ENCODE measurements around the gene FHDC1. TPM values are rescaled to one million over a fixed set of nuclear protein-coding genes. Genes with fewer than 3 reads are reported as not detected.
A peak's percentile ranks its signal among the peaks of the same experiment; 100 is the strongest.

FHDC1 gene
- polyA plus RNA-seq, 4 donors = 3.7 to 12.7 (median 10.0) TPM

DNA sequence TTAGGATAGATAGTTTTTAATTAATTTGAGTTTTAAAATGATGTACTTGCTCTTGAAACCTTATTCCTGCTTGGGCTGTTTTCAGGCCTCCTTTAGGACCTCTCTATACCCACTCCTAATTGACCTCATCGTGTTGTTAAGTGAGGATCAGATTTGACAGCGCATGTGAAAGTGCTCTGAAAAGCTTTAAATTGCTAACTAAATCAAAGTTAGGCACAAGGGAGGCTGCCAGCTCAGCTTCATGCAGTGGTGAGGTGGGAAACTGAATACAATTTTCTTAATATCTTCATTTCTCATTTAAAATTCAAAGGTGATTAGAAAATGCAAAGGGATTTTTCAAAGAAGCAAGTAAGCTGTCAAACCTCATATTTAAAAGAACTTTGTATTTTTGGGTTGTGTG, 20.0 kb downstream of the FHDC1 start:
- DNase-seq (no peak), FAIRE-seq (no peak)
- WGBS, 3 donors = 35 to 65% (median 54%) methylated on average over 2 of the region's 2 CpGs
- peaks cover 2 to 29% (median 7%) of the 10 kb centered on the region in 3 donors for H3K36me3 ChIP-seq (ENCODE audit: control insufficient read depth in 3 of 3, insufficient read depth in 2 of 3, low read depth in 1 of 3, low read length in 3 of 3)
- H3K9me3 ChIP-seq (ENCODE audit: control insufficient read depth in 2 of 2, insufficient read depth in 1 of 2, low read depth in 1 of 2, low read length in 1 of 2) = no peaks in the 10 kb centered on the region
- H3K4me1 ChIP-seq (ENCODE audit: control insufficient read depth in 3 of 3, insufficient read depth in 2 of 3, low read depth in 1 of 3, low read length in 2 of 3) = peaks cover 9 to 62% (median 10%) of the 10 kb centered on the region in 3 donors
- H3K4me3 ChIP-seq (ENCODE audit: low read depth in 1 of 3, low read length in 3 of 3) = no peak overlapping the region
- peak overlapping the region in 2 of 3 donors; percentile 69 to 95 for H3K27ac ChIP-seq (ENCODE audit: low read depth in 1 of 3, low read length in 2 of 3)
- no peaks in the 10 kb centered on the region for H3K27me3 ChIP-seq (ENCODE audit: control insufficient read depth in 3 of 3, insufficient read depth in 3 of 3, low read length in 3 of 3)

DNA sequence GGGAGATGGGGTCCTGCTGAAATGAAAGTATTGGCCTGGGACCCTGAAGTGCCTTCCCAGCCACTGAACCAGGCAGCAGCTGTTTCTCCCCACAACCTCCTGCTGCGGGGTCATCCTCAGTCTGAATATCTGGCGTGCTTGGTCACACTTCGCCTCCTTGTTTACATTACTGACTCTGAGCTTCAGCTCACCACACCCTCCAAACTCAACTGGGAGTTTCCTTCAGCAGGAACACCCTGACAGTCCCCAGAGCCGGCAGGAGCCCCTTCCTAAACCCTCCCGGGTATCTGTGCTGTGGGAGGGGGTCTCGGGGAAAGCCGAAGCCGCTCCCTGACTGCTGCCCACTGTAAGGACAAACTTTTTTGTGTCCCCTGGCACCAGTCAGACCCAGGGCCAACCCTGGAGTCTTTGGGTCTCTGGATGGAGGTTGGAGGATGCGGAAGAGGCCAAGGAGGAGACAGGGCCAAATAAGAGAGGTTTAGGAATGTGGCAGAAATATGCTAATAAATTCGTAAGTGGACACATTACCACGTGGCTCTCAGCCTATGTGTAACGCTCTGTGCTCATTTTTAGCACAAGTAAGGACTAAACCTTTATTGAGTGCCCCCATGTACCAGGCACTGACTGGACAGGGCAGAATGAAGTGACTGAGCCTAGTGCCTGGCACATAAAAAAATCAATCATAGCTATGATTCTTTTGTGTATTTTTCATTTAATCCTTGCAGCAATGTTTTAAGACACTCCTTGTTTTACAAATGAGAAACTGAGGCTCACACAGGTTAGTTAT, 20.7 kb downstream of the FHDC1 start:
- H3K4me1 ChIP-seq (ENCODE audit: control insufficient read depth in 3 of 3, insufficient read depth in 2 of 3, low read depth in 1 of 3, low read length in 2 of 3) = peaks cover 6 to 59% (median 9%) of the 10 kb centered on the region in 3 donors
- H3K4me3 ChIP-seq (ENCODE audit: low read depth in 1 of 3, low read length in 3 of 3) = no peak overlapping the region
- H3K27me3 ChIP-seq (ENCODE audit: control insufficient read depth in 3 of 3, insufficient read depth in 3 of 3, low read length in 3 of 3) = no peaks in the 10 kb centered on the region
- DNase-seq (peak; percentile 69 to 80), FAIRE-seq (no peak)
- no peaks in the 10 kb centered on the region for H3K9me3 ChIP-seq (ENCODE audit: control insufficient read depth in 2 of 2, insufficient read depth in 1 of 2, low read depth in 1 of 2, low read length in 1 of 2)
- peak overlapping the region; percentile 69 to 95 (median 78) for H3K27ac ChIP-seq (ENCODE audit: low read depth in 1 of 3, low read length in 2 of 3)
- peaks cover 2 to 33% (median 7%) of the 10 kb centered on the region in 3 donors for H3K36me3 ChIP-seq (ENCODE audit: control insufficient read depth in 3 of 3, insufficient read depth in 2 of 3, low read depth in 1 of 3, low read length in 3 of 3)
- 32 to 46% (median 45%) methylated on average over 12 of the region's 12 CpGs for WGBS, 3 donors

DNA sequence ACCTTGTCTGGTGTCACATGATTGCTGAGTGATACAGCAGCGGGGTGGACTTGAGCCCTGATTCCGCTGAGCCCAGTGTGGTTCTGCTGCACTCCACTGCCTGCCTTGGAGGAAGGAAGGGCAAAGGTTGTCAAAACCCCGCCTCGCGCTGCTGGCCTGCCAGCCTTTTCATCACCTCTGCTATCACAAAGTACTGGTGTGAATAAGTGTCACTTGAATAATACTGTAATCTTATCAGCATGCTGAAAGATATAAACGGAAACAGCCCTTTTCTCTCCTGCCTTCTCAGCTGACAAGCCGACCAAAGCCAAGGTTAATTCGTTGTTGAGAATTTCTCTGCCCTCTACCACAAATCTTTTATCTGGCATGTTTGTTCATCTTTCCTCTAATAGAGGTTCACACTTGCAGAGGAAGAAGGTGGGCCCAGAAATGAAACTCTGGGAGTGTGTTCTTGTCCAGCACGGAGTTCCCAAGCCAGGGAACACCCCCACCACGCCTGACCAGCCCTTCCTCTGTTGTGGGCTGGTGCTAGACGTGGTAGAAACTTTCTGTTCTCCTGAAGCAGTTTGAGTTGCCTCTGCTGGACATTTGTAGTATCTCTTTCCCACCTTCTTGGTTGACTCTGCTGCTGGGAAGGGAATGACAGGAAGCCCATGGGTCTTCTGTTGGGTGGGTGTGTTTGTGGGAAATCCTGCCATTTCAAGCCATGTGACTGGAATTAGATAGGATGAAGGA, 21.5 kb downstream of the FHDC1 start:
- Histone ChIP-seq H3K9me3 (ENCODE audit: control insufficient read depth in 2 of 2, insufficient read depth in 1 of 2, low read depth in 1 of 2, low read length in 1 of 2) (no peaks in the 10 kb centered on the region), H3K27ac (ENCODE audit: low read depth in 1 of 3, low read length in 2 of 3) (peak overlapping the region; percentile 77 to 95 (median 78)), H3K27me3 (ENCODE audit: control insufficient read depth in 3 of 3, insufficient read depth in 3 of 3, low read length in 3 of 3) (no peaks in the 10 kb centered on the region), H3K4me3 (ENCODE audit: low read depth in 1 of 3, low read length in 3 of 3) (no peak overlapping the region), H3K4me1 (ENCODE audit: control insufficient read depth in 3 of 3, insufficient read depth in 2 of 3, low read depth in 1 of 3, low read length in 2 of 3) (peaks cover 6 to 54% (median 9%) of the 10 kb centered on the region in 3 donors), H3K36me3 (ENCODE audit: control insufficient read depth in 3 of 3, insufficient read depth in 2 of 3, low read depth in 1 of 3, low read length in 3 of 3) (peaks cover 2 to 33% (median 7%) of the 10 kb centered on the region in 3 donors)
- peak; percentile 92 to 95 for DNase-seq
- WGBS, 3 donors = 18 to 37% (median 25%) methylated on average over 11 of the region's 11 CpGs
- no peak for FAIRE-seq

DNA sequence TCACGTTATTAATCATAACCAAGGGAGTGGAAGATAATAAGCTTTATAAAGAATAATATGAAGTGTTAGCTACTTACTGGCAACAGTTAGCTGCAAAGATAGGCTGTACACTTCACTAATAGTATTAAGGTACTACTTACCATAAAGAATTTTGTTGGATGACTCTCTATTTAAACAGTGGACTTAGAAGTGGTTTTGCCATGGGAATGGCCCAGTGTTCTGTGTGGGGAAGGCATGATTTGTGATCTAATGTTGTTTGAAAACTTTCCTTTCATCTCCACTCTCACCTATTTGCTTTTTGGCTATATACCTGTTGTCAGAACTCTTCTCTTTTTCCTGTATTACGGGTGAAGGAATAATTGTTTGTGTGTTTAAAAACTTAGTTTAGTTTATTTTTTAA, 23.0 kb downstream of the FHDC1 start:
- DNase-seq = no peak
- H3K27me3 ChIP-seq (ENCODE audit: control insufficient read depth in 3 of 3, insufficient read depth in 3 of 3, low read length in 3 of 3) = no peaks in the 10 kb centered on the region
- H3K4me3 ChIP-seq (ENCODE audit: low read depth in 1 of 3, low read length in 3 of 3) = no peak overlapping the region
- WGBS, 3 donors = 67 to 77% (median 68%) methylated on average over 2 of the region's 2 CpGs
- peak overlapping the region in 1 of 3 donors; percentile 95 for H3K27ac ChIP-seq (ENCODE audit: low read depth in 1 of 3, low read length in 2 of 3)
- H3K4me1 ChIP-seq (ENCODE audit: control insufficient read depth in 3 of 3, insufficient read depth in 2 of 3, low read depth in 1 of 3, low read length in 2 of 3) = peaks cover 6 to 47% (median 9%) of the 10 kb centered on the region in 3 donors
- FAIRE-seq = no peak
- peaks cover 2 to 25% (median 7%) of the 10 kb centered on the region in 3 donors for H3K36me3 ChIP-seq (ENCODE audit: control insufficient read depth in 3 of 3, insufficient read depth in 2 of 3, low read depth in 1 of 3, low read length in 3 of 3)
- no peaks in the 10 kb centered on the region for H3K9me3 ChIP-seq (ENCODE audit: control insufficient read depth in 2 of 2, insufficient read depth in 1 of 2, low read depth in 1 of 2, low read length in 1 of 2)

DNA sequence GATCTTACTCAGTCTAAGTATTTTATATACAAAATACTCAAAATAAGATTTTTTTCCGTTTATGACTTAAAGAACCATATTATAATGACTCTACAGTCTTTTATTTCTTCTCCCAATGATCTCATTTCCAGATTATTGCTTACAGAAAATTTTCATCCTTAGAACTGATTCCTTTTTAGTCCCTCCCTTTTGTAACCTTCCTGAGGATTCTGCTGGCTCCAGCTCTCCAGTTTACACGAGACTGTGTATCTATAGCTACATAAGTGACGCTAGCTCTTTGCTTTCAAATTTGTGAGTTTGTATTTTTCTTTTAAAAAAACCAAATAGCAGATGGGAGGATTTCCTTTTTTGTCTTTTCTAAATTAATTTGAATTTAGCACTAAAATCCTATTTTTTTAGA, 24.0 kb downstream of the FHDC1 start:
- no peaks in the 10 kb centered on the region for H3K27me3 ChIP-seq (ENCODE audit: control insufficient read depth in 3 of 3, insufficient read depth in 3 of 3, low read length in 3 of 3)
- H3K9me3 ChIP-seq (ENCODE audit: control insufficient read depth in 2 of 2, insufficient read depth in 1 of 2, low read depth in 1 of 2, low read length in 1 of 2) = no peaks in the 10 kb centered on the region
- no peak for FAIRE-seq
- H3K27ac ChIP-seq (ENCODE audit: low read depth in 1 of 3, low read length in 2 of 3) = no peak overlapping the region
- no peak for DNase-seq
- no peak overlapping the region for H3K4me3 ChIP-seq (ENCODE audit: low read depth in 1 of 3, low read length in 3 of 3)
- peaks cover 6 to 42% (median 9%) of the 10 kb centered on the region in 3 donors for H3K4me1 ChIP-seq (ENCODE audit: control insufficient read depth in 3 of 3, insufficient read depth in 2 of 3, low read depth in 1 of 3, low read length in 2 of 3)
- 91 to 92% (median 91%) methylated on average over 3 of the region's 3 CpGs for WGBS, 3 donors
- peaks cover 2 to 21% (median 9%) of the 10 kb centered on the region in 3 donors for H3K36me3 ChIP-seq (ENCODE audit: control insufficient read depth in 3 of 3, insufficient read depth in 2 of 3, low read depth in 1 of 3, low read length in 3 of 3)

DNA sequence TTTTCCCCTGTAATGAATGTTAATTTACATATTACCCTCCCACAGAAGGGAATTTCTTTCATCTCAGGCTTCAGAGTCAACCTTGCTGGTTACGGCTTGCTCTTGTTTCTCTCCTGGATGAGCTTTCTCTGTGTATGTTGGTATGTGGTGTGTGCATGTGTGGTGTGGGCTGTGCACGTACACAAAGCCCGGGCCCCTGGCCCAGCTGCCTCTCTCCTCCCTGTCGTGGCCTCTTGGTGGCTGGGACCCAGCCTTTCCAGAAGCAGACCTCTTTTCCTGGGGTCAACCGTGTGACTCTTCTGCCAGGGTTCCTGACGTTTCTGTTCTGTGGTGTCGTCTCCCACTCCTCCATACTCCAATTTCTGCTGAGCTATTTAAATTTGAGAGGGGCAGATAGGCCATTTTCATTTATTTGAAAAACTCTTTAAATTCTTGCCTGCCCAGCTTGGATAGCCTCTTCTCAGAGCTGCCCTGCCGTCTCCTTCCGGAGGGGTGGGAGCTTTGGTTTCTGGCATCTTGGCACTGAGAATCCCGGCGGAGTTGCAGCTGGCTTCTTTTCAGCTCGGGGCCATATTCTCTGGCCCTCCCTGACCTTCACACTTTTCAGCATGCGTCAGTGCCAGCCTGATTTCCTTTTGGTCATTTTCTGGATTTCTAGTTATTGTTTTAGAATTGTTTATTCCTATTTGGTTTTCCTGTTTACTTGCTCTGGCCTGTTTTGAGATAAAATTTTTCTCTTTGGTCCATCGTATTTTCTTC, 25.1 kb downstream of the FHDC1 start:
- no peaks in the 10 kb centered on the region for H3K9me3 ChIP-seq (ENCODE audit: control insufficient read depth in 2 of 2, insufficient read depth in 1 of 2, low read depth in 1 of 2, low read length in 1 of 2)
- FAIRE-seq (no peak), DNase-seq (no peak)
- H3K4me3 ChIP-seq (ENCODE audit: low read depth in 1 of 3, low read length in 3 of 3) = no peak overlapping the region
- peaks cover 0 to 19% (median 9%) of the 10 kb centered on the region in 3 donors for H3K36me3 ChIP-seq (ENCODE audit: control insufficient read depth in 3 of 3, insufficient read depth in 2 of 3, low read depth in 1 of 3, low read length in 3 of 3)
- H3K4me1 ChIP-seq (ENCODE audit: control insufficient read depth in 3 of 3, insufficient read depth in 2 of 3, low read depth in 1 of 3, low read length in 2 of 3) = peaks cover 6 to 33% (median 7%) of the 10 kb centered on the region in 3 donors
- no peak overlapping the region for H3K27ac ChIP-seq (ENCODE audit: low read depth in 1 of 3, low read length in 2 of 3)
- H3K27me3 ChIP-seq (ENCODE audit: control insufficient read depth in 3 of 3, insufficient read depth in 3 of 3, low read length in 3 of 3) = no peaks in the 10 kb centered on the region
- WGBS, 3 donors = 70 to 92% (median 87%) methylated on average over 14 of the region's 14 CpGs

DNA sequence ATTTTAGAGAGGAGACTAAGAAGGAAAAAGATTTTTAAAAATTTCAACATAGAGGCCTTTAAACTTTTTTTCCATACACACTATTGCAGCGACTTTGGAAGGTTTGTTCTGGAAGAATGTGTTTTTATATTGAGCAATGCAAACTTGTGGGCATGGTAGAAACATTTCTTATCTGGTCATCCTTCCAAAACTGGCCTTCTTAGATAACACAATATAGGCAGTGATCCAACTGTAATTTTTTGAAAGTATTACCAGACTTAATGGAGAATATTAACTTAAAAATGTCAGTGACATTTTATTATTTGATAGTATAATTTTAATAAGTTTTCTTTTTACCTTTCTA, 25.6 kb downstream of the FHDC1 start:
- DNase-seq = no peak
- H3K27me3 ChIP-seq (ENCODE audit: control insufficient read depth in 3 of 3, insufficient read depth in 3 of 3, low read length in 3 of 3) = no peaks in the 10 kb centered on the region
- no peak overlapping the region for H3K4me3 ChIP-seq (ENCODE audit: low read depth in 1 of 3, low read length in 3 of 3)
- H3K9me3 ChIP-seq (ENCODE audit: control insufficient read depth in 2 of 2, insufficient read depth in 1 of 2, low read depth in 1 of 2, low read length in 1 of 2) = no peaks in the 10 kb centered on the region
- H3K4me1 ChIP-seq (ENCODE audit: control insufficient read depth in 3 of 3, insufficient read depth in 2 of 3, low read depth in 1 of 3, low read length in 2 of 3) = peaks cover 4 to 28% (median 6%) of the 10 kb centered on the region in 3 donors
- WGBS, 3 donors = 54 to 94% (median 75%) methylated on average over 1 of the region's 1 CpG
- FAIRE-seq = no peak
- H3K36me3 ChIP-seq (ENCODE audit: control insufficient read depth in 3 of 3, insufficient read depth in 2 of 3, low read depth in 1 of 3, low read length in 3 of 3) = peaks cover 0 to 20% (median 9%) of the 10 kb centered on the region in 3 donors
- no peak overlapping the region for H3K27ac ChIP-seq (ENCODE audit: low read depth in 1 of 3, low read length in 2 of 3)

DNA sequence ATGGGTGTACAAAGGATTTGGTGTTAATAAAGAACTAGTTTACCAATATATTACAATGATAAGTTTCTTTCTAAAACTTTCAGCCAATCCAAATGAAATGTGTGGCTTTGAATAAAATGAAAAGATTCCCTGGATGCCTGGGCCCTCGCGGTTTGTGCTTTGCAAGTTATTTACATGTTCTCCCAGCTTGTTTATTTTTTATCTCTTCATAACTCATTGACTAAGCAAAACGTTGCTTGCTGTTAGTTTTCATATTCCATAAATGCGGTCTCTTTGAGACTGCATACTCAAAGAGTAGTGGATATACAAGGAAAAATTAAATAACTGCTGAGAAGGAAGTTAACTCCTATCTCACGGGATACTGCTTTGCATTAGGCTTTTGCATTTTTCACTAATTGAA, 26.0 kb downstream of the FHDC1 start:
- no peak for FAIRE-seq
- Histone ChIP-seq H3K9me3 (ENCODE audit: control insufficient read depth in 2 of 2, insufficient read depth in 1 of 2, low read depth in 1 of 2, low read length in 1 of 2) (no peaks in the 10 kb centered on the region), H3K36me3 (ENCODE audit: control insufficient read depth in 3 of 3, insufficient read depth in 2 of 3, low read depth in 1 of 3, low read length in 3 of 3) (peaks cover 0 to 22% (median 9%) of the 10 kb centered on the region in 3 donors), H3K27ac (ENCODE audit: low read depth in 1 of 3, low read length in 2 of 3) (no peak overlapping the region), H3K4me3 (ENCODE audit: low read depth in 1 of 3, low read length in 3 of 3) (no peak overlapping the region), H3K27me3 (ENCODE audit: control insufficient read depth in 3 of 3, insufficient read depth in 3 of 3, low read length in 3 of 3) (no peaks in the 10 kb centered on the region), H3K4me1 (ENCODE audit: control insufficient read depth in 3 of 3, insufficient read depth in 2 of 3, low read depth in 1 of 3, low read length in 2 of 3) (peaks cover under 1 to 24% (median 6%) of the 10 kb centered on the region in 3 donors)
- WGBS, 3 donors = 64 to 79% (median 78%) methylated on average over 5 of the region's 5 CpGs
- no peak for DNase-seq
